HL-60/S4 treated with phorbol 12-myristate 13-acetate at 8.2 ng/mL for 4 days and 3 days (cell line): ENCODE results near the gene RAB39B.
"Not testable (repeated sequence)": the region's sequence is repeated elsewhere in the genome, so short reads cannot be mapped to it uniquely, and the experiment has no call there.

ENCODE experiments used
- in situ Hi-C: fragments of 300-500 bp; cut with MboI; formaldehyde crosslinking; loops from 2 replicates; pipeline ENCODE4 v1.15.0; 2022; ENCODE audit warnings: low sequenced_read_pairs

Gene RAB39B, protein sequence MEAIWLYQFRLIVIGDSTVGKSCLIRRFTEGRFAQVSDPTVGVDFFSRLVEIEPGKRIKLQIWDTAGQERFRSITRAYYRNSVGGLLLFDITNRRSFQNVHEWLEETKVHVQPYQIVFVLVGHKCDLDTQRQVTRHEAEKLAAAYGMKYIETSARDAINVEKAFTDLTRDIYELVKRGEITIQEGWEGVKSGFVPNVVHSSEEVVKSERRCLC

DNA sequence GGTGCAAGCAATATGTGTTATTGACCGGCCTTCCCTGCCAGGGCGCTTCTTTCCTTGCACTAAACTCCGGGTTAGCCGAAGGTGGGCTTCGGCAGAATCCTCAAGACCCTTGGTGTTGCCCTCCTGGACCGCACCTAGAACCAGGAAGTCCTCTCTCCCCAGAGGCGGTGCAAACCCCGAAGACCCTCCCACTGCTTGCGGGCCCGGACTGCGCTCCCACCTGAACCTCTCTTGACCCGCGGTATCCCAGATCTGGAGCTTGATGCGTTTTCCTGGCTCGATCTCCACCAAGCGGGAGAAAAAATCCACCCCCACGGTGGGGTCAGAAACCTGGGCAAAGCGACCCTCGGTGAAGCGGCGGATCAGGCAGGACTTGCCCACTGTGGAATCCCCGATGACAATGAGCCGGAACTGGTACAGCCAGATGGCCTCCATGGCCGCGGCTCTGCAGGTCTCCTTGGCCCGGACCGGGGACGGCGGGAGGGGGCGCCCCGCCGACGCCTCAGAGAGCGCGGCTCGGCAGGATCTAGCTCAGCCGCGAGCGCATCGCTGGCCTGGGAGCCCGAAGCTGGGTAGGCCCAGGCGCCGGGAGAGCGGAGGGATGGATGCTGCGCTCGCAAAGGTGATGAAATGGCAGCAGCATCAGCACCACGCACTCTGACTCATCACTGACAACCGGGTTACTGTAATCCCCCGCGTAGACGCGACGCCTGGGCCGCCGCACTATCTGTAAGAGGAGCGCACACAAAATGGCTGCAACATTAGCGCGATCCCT, at the start of gene RAB39B:
Gene RAB39B, minus strand, starts transcription at position 638 of the 775 bp plus-strand sequence. Its CDS starts 203 bp downstream, at position 435.
- in situ Hi-C loops, result no loop called here

DNA sequence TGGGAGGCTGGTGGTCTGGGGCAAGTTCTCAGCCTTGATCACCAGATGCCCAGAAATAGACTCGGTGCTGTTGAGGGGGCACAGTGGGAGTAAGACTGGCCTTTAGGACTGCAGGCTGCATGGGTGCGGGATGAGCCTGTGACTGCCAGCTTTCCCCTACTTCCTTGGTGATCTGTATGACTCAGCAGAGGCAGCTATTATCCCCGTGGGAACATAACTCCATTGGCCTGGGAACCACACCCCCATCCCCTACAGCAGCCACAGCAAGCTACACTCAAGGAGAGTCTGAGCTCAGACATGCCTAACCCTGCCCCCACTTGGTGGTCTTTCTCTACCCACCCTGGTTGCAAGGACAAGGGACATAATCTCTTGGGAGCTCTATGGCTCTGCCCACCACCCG, 49.5 kb upstream of the RAB39B start:
- in situ Hi-C loops, result no loop called here

DNA sequence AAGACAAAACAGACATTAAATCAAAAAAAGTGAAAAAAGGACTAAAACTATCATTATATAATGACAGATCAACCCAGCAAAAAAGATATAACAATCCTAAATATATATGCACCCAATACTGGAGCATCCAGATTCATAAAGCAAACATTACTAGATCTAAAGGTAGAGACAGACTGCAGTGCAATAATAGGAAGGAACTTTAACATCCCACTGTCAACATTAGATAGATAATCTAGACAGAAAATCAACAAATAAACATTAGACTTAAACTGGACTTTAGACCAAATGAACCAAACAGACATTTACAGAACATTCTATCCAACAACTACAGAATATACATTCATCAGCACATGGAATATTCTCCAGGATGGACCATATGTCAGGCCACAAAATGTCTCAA, 29.5 kb upstream of the RAB39B start:
- in situ Hi-C loops, result no loop called here

DNA sequence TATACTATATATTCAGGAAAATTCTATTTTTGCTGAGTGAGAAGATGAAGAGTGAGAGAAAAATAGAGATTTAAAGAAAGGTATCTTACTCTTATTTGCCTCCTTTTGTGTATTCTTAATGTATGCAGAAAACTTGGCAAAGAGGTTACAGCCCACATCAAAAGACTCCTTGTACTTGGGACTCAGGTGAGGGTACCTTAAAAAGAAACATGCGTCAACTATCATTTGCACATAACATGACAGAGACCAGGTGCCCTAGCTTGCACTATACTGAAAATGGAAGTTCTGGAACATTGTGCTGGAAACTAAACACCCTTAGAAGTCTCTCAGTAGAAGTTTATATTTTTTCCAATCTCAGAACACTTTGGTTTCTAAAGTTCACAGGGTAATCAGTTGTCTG, 15.6 kb upstream of the RAB39B start:
- in situ Hi-C loops, result no loop called here

DNA sequence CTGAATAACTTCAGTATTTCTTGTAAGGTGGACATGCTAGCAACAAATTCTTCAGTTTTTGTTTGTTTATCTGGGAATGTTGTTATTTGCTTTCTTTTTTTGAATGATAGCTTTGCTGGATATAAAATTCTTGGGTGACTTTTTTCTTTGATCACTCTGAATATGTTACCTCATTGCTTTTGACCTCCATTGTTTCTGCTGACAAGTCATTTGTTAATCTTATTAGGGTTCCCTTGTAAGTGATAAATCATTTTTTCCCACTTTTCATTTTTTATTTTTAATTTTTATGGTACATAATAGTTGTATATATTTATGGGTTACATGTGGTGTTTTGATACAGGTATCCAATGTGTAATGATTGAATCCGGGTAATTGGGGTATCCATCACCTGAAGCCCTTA, 6.7 kb upstream of the RAB39B start:
- in situ Hi-C loops, result no loop called here

DNA sequence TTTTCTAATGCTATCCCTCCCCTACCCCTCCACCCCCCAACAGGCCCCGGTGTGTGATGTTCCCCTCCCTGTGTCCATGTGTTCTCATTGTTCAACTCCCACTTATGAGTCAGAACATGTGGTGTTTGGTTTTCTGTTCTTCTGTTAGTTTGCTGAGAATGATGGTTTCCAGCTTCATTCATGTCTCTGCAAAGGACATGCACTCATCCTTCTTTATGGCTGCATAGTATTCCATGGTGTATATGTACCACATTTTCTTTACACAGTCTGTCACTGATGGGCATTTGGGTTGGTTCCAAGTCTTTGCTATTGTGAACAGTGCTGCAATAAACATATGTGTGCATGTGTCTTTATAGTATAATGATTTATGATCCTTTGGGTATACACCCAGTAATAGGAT, 3.7 kb upstream of the RAB39B start:
- in situ Hi-C loops, result not testable (repeated sequence)

DNA sequence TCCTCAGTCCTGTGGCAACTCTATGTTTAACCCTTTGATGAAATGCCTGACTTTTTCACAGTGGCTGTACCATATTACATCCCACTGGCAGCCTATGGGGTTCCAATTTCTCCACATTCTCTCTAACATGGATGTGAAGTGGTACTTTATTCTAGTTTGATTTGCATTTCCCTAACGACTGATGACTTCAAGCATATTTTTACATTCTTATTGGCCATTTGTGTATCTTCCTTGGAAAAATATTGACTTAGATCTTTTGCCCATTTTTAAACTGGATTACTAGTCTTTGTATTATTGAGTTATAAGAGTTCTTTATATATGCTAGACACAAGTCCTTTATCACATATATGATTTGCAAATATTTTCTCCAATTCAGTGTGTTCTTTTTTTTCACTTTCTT, 2.1 kb upstream of the RAB39B start:
- in situ Hi-C loops, result no loop called here

DNA sequence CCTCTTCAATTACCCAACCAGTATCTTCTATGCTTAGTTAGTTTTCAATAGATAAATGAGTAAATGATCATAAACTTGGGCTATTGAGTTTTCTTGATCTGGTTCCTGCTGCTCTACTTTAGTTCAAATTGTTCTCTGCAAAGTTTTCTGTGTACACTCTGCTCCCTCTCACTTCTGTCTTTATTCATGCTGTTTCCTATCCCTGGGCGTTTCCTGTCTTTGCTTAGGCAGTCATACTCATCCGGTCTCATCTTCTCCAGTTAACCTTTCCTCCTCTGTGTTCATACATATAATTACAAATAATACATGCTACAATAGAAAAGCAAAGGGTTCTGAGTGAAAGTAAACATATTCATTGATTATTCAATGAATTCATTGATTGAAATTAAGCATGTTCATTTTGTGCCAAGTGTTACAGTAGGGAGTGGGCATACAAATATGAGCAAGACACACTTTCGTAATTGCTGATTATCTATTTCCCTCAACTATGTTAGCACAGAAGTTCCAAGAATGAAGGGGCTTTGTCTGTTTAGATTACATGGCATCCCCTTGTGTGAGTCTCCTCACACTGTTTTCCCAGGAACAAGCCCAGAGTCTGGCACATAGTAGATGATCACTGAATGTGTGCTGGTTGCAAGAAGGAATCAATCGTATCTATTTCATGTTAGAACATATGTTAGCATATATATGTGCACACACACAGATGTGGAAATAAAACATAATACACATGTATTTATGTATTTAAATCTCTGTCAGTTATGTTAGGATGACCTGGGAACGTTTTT, 1.1 kb downstream of the RAB39B start:
- in situ Hi-C loops, result no loop called here

DNA sequence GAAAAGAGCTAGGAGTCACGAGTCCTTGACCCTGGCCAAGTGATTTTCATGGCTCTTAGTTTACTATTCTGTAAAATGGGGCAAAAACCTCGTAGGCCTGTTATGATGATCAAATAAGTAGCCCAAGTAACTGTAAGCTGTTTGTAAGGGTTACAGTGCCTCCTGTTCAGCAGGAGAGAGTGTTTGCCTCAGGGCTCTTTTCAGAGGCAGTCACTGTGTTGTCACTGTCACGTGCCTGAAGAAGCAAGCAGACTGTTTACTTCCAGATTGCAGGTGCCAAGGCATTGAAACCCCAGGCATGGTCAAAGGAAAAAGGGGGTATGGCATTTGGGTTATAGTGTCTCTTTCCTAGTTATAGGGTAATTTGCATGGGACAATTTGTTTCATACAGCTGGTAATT, 4.5 kb downstream of the RAB39B start:
- in situ Hi-C loops, result no loop called here

DNA sequence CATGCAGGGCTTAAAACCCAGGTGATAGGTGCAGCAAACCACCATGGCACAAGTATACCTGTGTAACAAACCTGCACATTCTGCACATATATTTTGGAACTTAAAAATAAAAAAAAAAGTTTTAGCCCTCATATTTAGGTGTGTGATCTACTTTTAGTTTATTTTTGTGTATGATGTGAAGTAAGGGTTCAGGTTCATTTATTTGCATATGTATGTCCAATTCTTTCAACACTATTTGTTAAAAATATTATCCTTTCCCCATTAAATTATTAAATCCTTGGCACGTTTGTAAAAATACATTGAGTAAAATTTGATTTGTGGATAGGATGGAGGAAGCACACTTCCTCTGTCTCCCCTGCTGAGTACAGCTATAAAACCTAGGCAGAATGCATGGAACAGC, 12.9 kb downstream of the RAB39B start:
- in situ Hi-C loops, result no loop called here

DNA sequence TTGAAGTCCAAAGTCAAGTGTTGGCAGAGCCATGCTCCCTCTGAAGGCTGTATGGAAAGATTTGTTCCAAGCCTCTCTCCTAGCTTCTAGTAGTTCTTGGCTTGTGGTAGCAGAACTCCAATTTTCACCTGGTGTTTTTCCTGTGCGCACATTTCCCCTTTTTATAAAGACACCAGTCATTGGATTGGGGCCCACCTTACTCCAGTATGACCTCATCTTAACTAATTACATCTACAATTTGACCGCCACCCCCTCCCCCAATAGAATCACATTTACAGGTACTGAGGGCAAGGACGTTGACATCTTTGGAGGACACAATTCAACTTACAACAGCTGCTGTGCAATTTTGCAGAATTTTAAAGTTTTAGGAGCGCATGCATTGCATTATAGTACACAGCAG, 16.8 kb downstream of the RAB39B start:
- in situ Hi-C loops, result no loop called here

DNA sequence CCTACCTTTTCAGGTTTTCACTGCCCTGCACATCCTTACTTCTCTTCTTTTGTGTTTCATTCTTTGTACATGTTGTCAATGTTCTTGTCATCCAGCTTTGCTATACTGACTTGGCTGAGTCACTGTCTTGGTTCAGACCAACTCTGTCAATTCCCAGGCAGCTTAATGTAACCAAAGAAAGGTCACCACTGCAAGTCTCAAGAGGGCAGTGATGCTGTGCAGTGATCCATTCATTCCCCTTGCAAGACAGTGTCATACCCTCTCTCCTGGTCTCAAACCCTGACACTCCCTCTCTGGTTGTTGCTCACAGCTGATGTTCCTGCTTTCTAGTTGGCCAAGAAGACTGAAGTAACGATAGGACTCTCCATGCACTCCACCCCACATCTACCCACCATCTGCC, 17.5 kb downstream of the RAB39B start:
- in situ Hi-C loops, result no loop called here

DNA sequence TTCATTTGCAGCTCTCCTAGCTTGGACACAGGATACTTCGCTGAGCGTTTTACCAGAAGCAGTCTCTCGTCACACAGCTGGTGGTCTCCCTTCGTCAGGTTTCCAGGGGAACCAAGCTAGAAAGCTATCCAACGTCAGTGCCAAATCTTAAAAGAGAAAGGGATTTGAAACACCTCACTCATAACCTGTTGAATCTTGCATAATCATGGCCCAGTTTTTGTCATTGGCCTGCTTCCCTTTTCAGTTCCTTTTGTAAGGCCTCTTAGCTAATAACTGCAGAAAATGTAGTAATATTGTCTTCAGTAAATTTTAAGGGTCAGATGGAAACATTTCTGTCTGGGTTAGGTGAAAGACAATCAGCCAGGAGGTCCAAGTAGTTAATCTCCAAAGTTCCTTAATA, 22.0 kb downstream of the RAB39B start:
- in situ Hi-C loops, result no loop called here

DNA sequence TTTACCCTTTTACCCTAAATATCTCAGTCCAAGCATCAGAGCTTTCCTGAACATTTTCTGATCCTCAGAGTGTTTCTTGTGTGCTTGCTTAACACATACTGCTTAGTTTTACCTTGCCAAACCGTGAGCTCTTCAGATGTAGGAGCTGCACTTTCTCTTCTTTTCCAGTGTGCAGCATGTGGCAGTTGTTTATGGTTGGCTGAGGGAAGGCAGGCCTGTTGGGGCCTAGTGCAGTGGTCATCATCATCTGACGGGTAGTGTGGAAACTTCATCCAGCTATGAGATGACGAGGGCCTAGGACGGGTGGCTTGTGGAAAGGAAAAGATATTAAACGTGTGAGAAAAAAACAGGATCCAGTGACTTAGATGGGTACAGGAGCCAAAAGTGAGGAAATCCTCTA, 26.6 kb downstream of the RAB39B start:
- in situ Hi-C loops, result no loop called here

DNA sequence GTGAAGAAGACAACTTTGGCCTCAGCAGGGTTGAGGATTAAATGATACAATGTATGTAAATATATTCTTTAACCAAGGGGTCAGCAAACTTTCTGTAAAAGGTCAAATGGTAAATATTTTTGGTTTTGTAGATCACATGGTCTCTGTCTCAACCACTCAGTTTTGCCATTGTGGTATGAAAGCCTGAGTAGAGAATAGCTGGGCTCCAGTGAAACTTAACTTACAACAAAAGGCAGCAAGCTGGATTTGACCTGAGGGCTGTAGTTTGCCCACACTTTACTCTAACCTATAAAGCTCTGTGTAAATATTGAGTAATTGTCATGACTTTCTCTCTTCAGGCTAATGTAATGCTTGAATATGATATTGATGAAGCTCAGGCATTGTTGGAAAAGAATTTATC, 28.4 kb downstream of the RAB39B start:
- in situ Hi-C loops, result no loop called here

DNA sequence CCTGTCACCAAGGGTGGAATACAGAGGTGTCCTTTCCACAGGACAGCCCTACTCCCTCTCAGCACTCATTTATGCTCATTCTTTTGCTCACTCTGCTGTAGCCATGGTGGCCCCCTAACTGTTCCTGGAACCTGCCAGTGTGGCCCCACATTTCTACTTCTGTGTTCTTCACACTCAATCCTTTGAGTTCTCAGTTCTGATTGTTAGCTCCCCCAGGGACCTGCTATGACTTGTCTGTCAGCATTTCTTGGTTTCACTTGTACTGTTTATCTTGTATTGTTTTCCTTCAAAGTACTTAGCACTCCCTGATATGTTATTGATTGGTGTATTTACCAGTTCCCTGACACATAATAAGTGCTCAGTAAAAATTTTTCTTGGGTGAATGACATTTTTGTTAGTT, 33.1 kb downstream of the RAB39B start:
- in situ Hi-C loops, result no loop called here

DNA sequence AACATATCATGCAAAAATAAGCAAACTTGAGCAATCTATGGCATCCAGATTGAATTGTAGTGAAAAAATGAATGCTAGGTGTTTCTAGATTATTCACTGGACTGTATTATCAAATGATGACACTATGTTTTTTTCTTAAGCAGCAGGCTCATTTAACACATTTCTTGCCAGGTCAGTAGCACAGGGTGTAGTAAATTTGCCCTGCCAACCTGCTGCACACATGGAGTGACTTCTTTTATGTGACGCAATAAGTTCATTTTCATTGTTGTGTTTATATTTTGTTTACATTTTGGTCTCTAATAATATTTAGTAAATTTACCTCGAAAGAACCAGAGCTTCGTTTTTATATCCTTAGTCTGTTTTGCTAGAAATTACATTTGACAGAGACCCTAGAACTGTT, 38.5 kb downstream of the RAB39B start:
- in situ Hi-C loops, result no loop called here

DNA sequence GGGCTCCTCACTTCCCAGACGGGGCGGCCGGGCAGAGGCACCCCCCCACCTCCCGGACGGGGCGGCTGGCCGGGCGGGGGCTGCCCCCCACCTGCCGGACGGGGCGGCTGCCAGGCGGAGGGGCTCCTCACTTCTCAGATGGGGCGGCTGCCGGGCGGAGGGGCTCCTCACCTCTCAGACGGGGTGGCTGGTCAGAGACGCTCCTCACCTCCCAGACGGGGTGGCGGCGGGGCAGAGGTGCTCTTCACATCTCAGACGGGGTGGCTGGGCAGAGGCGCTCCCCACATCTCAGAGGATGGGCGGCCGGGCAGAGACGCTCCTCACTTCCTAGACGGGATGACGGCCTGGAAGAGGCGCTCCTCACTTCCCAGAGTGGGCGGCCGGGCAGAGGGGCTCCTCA, 40.5 kb downstream of the RAB39B start:
- in situ Hi-C loops, result not testable (repeated sequence)

DNA sequence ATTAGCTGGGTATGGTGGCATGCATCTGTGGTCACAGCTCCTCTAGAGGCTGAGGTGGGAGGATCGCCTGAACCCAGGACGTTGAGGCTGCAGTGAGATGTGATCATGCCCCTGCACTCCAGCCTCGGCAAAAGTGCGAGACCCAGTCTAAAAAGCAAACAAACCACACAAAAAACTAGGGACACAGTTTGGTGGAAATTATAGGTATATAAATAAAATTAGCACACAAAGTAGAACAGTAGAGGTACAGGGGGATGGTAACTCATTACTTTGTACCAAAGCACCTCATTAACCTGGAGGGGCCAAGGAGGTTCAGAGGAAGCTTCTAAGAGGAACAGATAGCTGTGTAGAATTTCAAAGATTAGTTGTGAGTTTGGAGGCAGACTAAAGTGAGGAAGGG, 42.9 kb downstream of the RAB39B start:
- in situ Hi-C loops, result no loop called here

DNA sequence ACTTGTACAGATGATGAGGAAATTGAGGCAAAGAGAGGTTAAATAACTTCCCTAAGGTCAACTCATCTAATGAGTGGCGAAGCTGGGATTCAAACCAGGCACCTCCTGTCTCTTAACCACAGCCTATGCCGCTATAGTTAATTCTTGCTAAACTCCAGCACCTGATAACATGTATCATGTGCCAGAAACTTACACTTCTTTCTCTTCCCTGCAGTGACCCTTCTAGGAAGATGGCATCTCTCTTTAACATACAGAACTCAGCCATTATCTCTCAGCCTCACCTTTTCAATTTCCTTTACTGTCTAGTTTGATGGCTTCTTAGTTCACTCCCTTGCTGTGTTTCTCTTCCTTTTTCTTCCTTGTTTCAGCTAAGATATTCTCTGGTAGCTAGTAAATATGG, 45.5 kb downstream of the RAB39B start:
- in situ Hi-C loops, result no loop called here

DNA sequence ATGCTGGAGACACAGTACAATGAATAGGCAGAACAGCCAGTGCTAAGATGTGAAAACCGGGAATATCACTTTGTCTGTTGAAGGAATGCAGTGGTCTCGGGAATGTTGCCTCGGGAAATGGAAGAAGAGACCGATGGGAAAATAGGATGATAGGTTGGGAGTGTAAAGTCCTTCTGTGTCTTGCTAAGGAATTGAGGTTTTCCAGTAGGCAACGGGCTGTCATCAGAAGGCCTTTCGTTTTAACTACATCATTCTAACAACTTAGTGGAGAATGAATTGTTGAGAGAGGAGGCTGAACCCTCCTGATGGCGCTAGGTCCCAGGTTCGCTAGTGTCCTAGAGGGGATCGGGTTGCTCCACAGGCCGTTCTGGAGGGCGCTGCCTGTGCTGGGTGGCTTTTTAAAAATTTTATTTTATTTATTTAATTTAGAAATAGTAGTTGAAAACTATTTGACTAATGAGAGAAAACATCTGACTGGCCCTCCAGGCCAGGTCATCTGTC, 47.3 kb downstream of the RAB39B start:
- in situ Hi-C loops, result no loop called here
